ENCODE measurements around the gene NOTCH3.

GRCh38 chr19:15115080-15115479, 85.7 kb downstream of the NOTCH3 start:
- TF ChIP-seq CTCF (IDR thresholded peaks at IDR 0.05; ENCODE audit: low read length) (no peak), EZH2phosphoT487 (IDR thresholded peaks at IDR 0.05; ENCODE audit: low read length) (no peak), EZH2 (optimal IDR thresholded peaks at IDR 0.05; ENCODE audit: low read depth, low read length) (no peak)

All from MM.1S (cell line).